HG02981 (cell line): ENCODE measurements around the gene PODNL1.
"Not testable (repeated sequence)": the region's sequence is repeated elsewhere in the genome, so short reads cannot be mapped to it uniquely, and the experiment has no call there.

ENCODE experiments used
- ATAC-seq: cut with Tn5 transposase; IDR thresholded peaks from one replicate; pipeline ENCODE4 v1.9.1; 2021; ENCODE audit warnings: mild to moderate bottlenecking, moderate library complexity; ENCODE audit not compliant: unreplicated experiment

The PODNL1 gene

GRCh38 chr19:13974073-13974472 is 35.9 kb upstream of the PODNL1 start:
- ATAC-seq = no peak

- not testable (repeated sequence) for ATAC-seq
Observed at GRCh38 chr19:13973479-13973878, 35.3 kb upstream of the PODNL1 start.

- no peak for ATAC-seq
Observed at GRCh38 chr19:13972368-13973155, 34.3 kb upstream of the PODNL1 start.

- not testable (repeated sequence) for ATAC-seq
Observed at GRCh38 chr19:13971868-13972267, 33.7 kb upstream of the PODNL1 start.

GRCh38 chr19:13969897-13970296 is 31.7 kb upstream of the PODNL1 start:
- no peak for ATAC-seq

- no peak for ATAC-seq
Observed at GRCh38 chr19:13968999-13969398, 30.8 kb upstream of the PODNL1 start.

GRCh38 chr19:13968383-13968935 is 30.2 kb upstream of the PODNL1 start:
- ATAC-seq = no peak

- ATAC-seq = not testable (repeated sequence)
Observed at GRCh38 chr19:13967206-13967605, 29.0 kb upstream of the PODNL1 start.

- ATAC-seq = no peak
Observed at GRCh38 chr19:13966684-13967128, 28.5 kb upstream of the PODNL1 start.

- no peak for ATAC-seq
Observed at GRCh38 chr19:13965926-13966683, 27.9 kb upstream of the PODNL1 start.

GRCh38 chr19:13965377-13965896 is 27.2 kb upstream of the PODNL1 start:
- no peak for ATAC-seq

- no peak for ATAC-seq
Observed at GRCh38 chr19:13964776-13965175, 26.6 kb upstream of the PODNL1 start.

- ATAC-seq = no peak
Observed at GRCh38 chr19:13963603-13964105, 25.4 kb upstream of the PODNL1 start.

- no peak for ATAC-seq
Observed at GRCh38 chr19:13962699-13963602, 24.7 kb upstream of the PODNL1 start.

- no peak for ATAC-seq
Observed at GRCh38 chr19:13961826-13962698, 23.8 kb upstream of the PODNL1 start.

- no peak for ATAC-seq
Observed at GRCh38 chr19:13960863-13961784, 22.9 kb upstream of the PODNL1 start.

- no peak for ATAC-seq
Observed at GRCh38 chr19:13959962-13960862, 22.0 kb upstream of the PODNL1 start.
